NCI-H1930 (cell line): Measurements from ENCODE around the gene ABI1.

Experiments
- DNase-seq, 2 experiments: peaks; one replicate each; lab custom pipeline; 2025; lab: John Stamatoyannopoulos, UW

ABI1 gene

GRCh38 chr10:26711324-26711723 is 149.4 kb downstream of the ABI1 start:
- no peak for DNase-seq

GRCh38 chr10:26706936-26707335 is 153.8 kb downstream of the ABI1 start:
- DNase-seq: no peak

GRCh38 chr10:26706206-26706605 is 154.6 kb downstream of the ABI1 start:
- DNase-seq: no peak

- DNase-seq: no peak
Observed at GRCh38 chr10:26703974-26704373, 156.8 kb downstream of the ABI1 start.

- no peak for DNase-seq
Observed at GRCh38 chr10:26703096-26703495, 157.7 kb downstream of the ABI1 start.

GRCh38 chr10:26700884-26701630 is 159.7 kb downstream of the ABI1 start:
- DNase-seq: no peak

GRCh38 chr10:26699631-26700030 is 161.1 kb downstream of the ABI1 start:
- DNase-seq: no peak

GRCh38 chr10:26698909-26699308 is 161.8 kb downstream of the ABI1 start:
- DNase-seq: no peak

- no peak for DNase-seq
Observed at GRCh38 chr10:26697922-26698608, 162.7 kb downstream of the ABI1 start.

GRCh38 chr10:26697163-26697921 is 163.4 kb downstream of the ABI1 start, which contains the start of gene PDSS1:
Gene PDSS1 (plus strand): TSS chr10:26697701. CDS start chr10:26697712, 11 bp downstream.
- DNase-seq: peak in 1 of 2 experiments; percentile 17

- no peak for DNase-seq
Observed at GRCh38 chr10:26696786-26697162, 164.0 kb downstream of the ABI1 start.
